K562 (cell line): ENCODE data around the gene THSD8. TPM values are rescaled to one million over a fixed set of nuclear protein-coding genes. Genes with fewer than 3 reads are reported as not detected.
A peak's percentile ranks its signal among the peaks of the same experiment; 100 is the strongest.

Source experiments
- DPF2 ChIP-seq: fragments of 450-650 bp; IDR thresholded peaks from 2 replicates; pipeline ENCODE4 v1.6.1; 2016
- NRF1 ChIP-seq, 2 experiments: fragments of 450-650 bp; IDR thresholded peaks in 1 of 2; conservative IDR thresholded peaks in 1 of 2; 2 replicates each; pipeline ENCODE4 v1.6.1; 2014; ENCODE audit warnings: mild to moderate bottlenecking in 2 of 2
- RBFOX2 ChIP-seq: fragments of 200-400 bp; formaldehyde crosslinking; IDR thresholded peaks from 2 replicates; pipeline ENCODE4 v1.6.1; 2017; ENCODE audit warnings: low read depth, mild to moderate bottlenecking, low read length, moderate library complexity
- RCOR1 ChIP-seq, 2 experiments: IDR thresholded peaks; 2 replicates each; pipeline ENCODE4 v1.6.1; 2012; ENCODE audit warnings: low read depth in 2 of 2, low read length in 2 of 2, borderline replicate concordance in 1 of 2, improper control_type of control experiment in 1 of 2
- RFX1 ChIP-seq: fragments of 450-650 bp; IDR thresholded peaks from 2 replicates; pipeline ENCODE4 v1.6.1; 2016; ENCODE audit warnings: mild to moderate bottlenecking, moderate library complexity
- polyA plus RNA-seq, 8 experiments: library from polyadenylated mRNA; depleted of rRNA in 4 of 8; stranded (reverse) in 5 of 8; unstranded in 3 of 8; fragments of >200 nt; fragmentation: Nextera tagmentation in 2 of 8; fragmentation: Illumina TruSeq in 1 of 8; extraction: Ambion mirVana in 2 of 8; extraction: Trizol in 1 of 8; gene quantifications; 2 replicates each; pipeline versions ENCODE4 v1.2.1 to v1.2.3, GENCODE V29; 2011 to 2014; ENCODE audit warnings: inconsistent platforms in 1 of 8, missing spikeins in 1 of 8
- total RNA-seq, 7 experiments: library from RNA; depleted of rRNA in 6 of 7; stranded (reverse); fragments of >200 nt in 6 of 7; fragmentation: Illumina TruSeq in 2 of 7; extraction: Trizol in 2 of 7; gene quantifications; 2 replicates each; pipeline versions ENCODE4 v1.2.1 to v1.2.3, GENCODE V29; 2011 to 2021; ENCODE audit warnings: low replicate concordance in 1 of 7
- TF ChIP-seq, protein P1 (sequence below): fragments of 250-450 bp; sonication (Bioruptor Pico); IDR thresholded peaks from 2 replicates; pipeline ENCODE4 v1.4.0; 2020; ENCODE audit warnings: mild to moderate bottlenecking, moderate library complexity, borderline replicate concordance
- TF ChIP-seq, protein P2 (sequence below): sonication (generic); formaldehyde crosslinking; IDR thresholded peaks from 2 replicates; pipeline ENCODE4 v1.8.0; 2022; ENCODE audit warnings: missing genetic modification reagents, mild to moderate bottlenecking, moderate library complexity, borderline replicate concordance

Gene THSD8
- total and polyA plus RNA-seq, 9 of the 15 experiments (the other 6 are each of a cell fraction or from before 2014, with no cell fraction given), result 8.4 to 42.4 (median 19.9) TPM; not detected in 2

DNA sequence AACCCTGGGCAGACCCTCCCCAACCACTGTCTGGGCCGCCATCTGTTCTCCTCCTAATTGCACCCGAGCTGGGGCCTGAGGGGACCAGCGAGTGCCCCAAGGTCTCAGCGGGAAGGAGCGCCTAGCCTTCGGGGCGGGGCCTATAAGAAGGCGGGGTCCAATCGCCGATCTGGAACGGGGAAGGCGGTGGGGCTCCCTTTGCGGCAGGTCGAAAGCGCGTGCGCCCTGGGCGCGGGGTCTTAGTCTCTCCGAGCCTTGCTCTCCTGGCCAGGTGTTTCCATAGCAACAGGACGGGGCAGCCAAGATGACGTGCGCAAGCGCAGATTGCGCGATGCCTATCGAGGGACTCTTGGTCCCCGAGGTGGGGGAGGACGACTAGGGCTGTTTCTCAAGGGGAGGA is 39.2 kb downstream of the THSD8 start (continued):
- TF ChIP-seq, protein P1, sequence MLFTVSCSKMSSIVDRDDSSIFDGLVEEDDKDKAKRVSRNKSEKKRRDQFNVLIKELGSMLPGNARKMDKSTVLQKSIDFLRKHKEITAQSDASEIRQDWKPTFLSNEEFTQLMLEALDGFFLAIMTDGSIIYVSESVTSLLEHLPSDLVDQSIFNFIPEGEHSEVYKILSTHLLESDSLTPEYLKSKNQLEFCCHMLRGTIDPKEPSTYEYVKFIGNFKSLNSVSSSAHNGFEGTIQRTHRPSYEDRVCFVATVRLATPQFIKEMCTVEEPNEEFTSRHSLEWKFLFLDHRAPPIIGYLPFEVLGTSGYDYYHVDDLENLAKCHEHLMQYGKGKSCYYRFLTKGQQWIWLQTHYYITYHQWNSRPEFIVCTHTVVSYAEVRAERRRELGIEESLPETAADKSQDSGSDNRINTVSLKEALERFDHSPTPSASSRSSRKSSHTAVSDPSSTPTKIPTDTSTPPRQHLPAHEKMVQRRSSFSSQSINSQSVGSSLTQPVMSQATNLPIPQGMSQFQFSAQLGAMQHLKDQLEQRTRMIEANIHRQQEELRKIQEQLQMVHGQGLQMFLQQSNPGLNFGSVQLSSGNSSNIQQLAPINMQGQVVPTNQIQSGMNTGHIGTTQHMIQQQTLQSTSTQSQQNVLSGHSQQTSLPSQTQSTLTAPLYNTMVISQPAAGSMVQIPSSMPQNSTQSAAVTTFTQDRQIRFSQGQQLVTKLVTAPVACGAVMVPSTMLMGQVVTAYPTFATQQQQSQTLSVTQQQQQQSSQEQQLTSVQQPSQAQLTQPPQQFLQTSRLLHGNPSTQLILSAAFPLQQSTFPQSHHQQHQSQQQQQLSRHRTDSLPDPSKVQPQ (CRISPR knock-in tag), result no peak
- peak; percentile 91 to 93 for TF ChIP-seq NRF1 (conservative IDR thresholded peaks at IDR 0.05 in 1 of 2, IDR thresholded peaks at IDR 0.05 in 1 of 2)
- 0 out of 2 replicates have a peak, but pooled peaks have one; percentile 17 for TF ChIP-seq DPF2
- TF ChIP-seq, protein P2, sequence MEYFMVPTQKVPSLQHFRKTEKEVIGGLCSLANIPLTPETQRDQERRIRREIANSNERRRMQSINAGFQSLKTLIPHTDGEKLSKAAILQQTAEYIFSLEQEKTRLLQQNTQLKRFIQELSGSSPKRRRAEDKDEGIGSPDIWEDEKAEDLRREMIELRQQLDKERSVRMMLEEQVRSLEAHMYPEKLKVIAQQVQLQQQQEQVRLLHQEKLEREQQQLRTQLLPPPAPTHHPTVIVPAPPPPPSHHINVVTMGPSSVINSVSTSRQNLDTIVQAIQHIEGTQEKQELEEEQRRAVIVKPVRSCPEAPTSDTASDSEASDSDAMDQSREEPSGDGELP, result no peak
- TF ChIP-seq RFX1, result peak; percentile 97
- peak in 1 of 2 experiments; percentile 66; a peak in 1 of 4 replicates for TF ChIP-seq RCOR1 (IDR thresholded peaks at IDR 0.05; ENCODE audit: borderline replicate concordance in 1 of 2, low read depth in 2 of 2, low read length in 2 of 2)
- peak; percentile 46; the same call in 1 of the 2 replicates for TF ChIP-seq RBFOX2
